ENCODE measurements around the gene NFYC.

DNA sequence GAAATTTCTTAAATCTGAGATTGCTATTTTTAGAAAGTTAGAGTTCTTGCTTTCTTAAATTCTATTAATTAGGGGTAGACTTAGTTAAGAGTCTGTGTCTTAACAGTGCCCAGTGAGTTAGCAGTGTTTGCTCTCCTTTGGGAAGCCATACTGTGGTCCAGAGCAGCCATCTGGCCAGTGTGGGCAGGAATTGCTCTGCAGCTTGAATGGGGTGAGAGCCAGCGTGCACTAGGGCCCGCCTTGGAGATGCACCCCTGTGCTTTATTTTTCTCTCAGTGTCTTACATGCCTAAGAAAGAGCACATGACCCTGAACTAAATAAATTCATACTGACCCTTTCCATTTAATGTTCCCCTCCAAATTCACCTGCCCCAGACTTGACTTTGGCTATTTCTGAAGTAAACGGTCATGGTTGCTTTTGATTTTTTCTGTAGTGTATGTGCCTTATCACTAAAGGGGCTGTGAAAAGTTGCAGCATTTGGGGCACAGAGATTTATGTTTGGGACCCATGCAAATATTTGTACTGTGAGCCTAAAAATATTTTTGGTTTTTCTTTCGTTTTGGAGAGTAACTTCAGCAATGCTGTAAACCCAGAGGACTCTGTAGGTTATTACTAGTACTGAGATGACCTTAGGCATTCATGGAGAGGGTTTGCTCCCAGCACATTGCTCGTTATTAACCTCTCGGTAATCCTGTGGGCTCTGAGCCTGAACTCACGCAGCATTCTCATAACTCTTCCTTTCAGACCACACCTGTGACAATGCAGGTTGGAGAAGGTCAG lies 70.8 kb downstream of the NFYC start:
- TF ChIP-seq, protein P1, sequence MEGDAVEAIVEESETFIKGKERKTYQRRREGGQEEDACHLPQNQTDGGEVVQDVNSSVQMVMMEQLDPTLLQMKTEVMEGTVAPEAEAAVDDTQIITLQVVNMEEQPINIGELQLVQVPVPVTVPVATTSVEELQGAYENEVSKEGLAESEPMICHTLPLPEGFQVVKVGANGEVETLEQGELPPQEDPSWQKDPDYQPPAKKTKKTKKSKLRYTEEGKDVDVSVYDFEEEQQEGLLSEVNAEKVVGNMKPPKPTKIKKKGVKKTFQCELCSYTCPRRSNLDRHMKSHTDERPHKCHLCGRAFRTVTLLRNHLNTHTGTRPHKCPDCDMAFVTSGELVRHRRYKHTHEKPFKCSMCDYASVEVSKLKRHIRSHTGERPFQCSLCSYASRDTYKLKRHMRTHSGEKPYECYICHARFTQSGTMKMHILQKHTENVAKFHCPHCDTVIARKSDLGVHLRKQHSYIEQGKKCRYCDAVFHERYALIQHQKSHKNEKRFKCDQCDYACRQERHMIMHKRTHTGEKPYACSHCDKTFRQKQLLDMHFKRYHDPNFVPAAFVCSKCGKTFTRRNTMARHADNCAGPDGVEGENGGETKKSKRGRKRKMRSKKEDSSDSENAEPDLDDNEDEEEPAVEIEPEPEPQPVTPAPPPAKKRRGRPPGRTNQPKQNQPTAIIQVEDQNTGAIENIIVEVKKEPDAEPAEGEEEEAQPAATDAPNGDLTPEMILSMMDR (conservative IDR thresholded peaks at IDR 0.05; ENCODE audit: low read depth, low read length): no peak
- no peak for TF ChIP-seq EZH2 (IDR thresholded peaks at IDR 0.05; ENCODE audit: borderline replicate concordance, low read depth, low read length, poor library complexity, severe bottlenecking)
